ENCODE results near the gene ACSF3. TPM values are rescaled to one million over a fixed set of nuclear protein-coding genes. Genes with fewer than 3 reads are reported as not detected.
A peak's percentile ranks its signal among the peaks of the same experiment; 100 is the strongest.

The ACSF3 gene
- polyA plus RNA-seq (ENCODE audit: insufficient read length in 10 of 10): 10 to 100 TPM; 12.9 to 23.8 (median 14.8) TPM
- long read RNA-seq, donor 1, full-length matches to known transcripts: 3 of 3 reads
- long read RNA-seq, donor 1, partial matches to known transcripts: 0 of 3 reads
- long read RNA-seq, donor 1, other reads (novel, unspliced or antisense): 0 of 3 reads
- long read RNA-seq, donor 2, full-length matches to known transcripts: 9 of 9 reads
- long read RNA-seq, donor 2, partial matches to known transcripts: 0 of 9 reads
- long read RNA-seq, donor 2, other reads (novel, unspliced or antisense): 0 of 9 reads
- long read RNA-seq, donor 3, full-length matches to known transcripts: 1 of 1 reads
- long read RNA-seq, donor 3, partial matches to known transcripts: 0 of 1 reads
- long read RNA-seq, donor 3, other reads (novel, unspliced or antisense): 0 of 1 reads
- long read RNA-seq, donor 4, full-length matches to known transcripts: 3 of 3 reads
- long read RNA-seq, donor 4, partial matches to known transcripts: 0 of 3 reads
- long read RNA-seq, donor 4, other reads (novel, unspliced or antisense): 0 of 3 reads
- long read RNA-seq, donor 5, full-length matches to known transcripts: 10 of 10 reads
- long read RNA-seq, donor 5, partial matches to known transcripts: 0 of 10 reads
- long read RNA-seq, donor 5, other reads (novel, unspliced or antisense): 0 of 10 reads
- long read RNA-seq, donor 6, full-length matches to known transcripts: 1 of 1 reads
- long read RNA-seq, donor 6, partial matches to known transcripts: 0 of 1 reads
- long read RNA-seq, donor 6, other reads (novel, unspliced or antisense): 0 of 1 reads
- long read RNA-seq, donor 7, full-length matches to known transcripts: 11 of 11 reads
- long read RNA-seq, donor 7, partial matches to known transcripts: 0 of 11 reads
- long read RNA-seq, donor 7, other reads (novel, unspliced or antisense): 0 of 11 reads
- long read RNA-seq, donor 8, full-length matches to known transcripts: 1 of 1 reads
- long read RNA-seq, donor 8, partial matches to known transcripts: 0 of 1 reads
- long read RNA-seq, donor 8, other reads (novel, unspliced or antisense): 0 of 1 reads
- long read RNA-seq, donor 9, full-length matches to known transcripts: 1 of 1 reads
- long read RNA-seq, donor 9, partial matches to known transcripts: 0 of 1 reads
- long read RNA-seq, donor 9, other reads (novel, unspliced or antisense): 0 of 1 reads

- peak; percentile 38 to 74 (median 72) for DNase-seq
Observed at GRCh38 chr16:89093602-89094251, at the start of gene ACSF3. Gene ACSF3, plus strand, starts transcription at chr16:89093852. Its CDS starts 6,830 bp downstream, at chr16:89100682.

GRCh38 chr16:89044418-89045180 is 49.1 kb upstream of the ACSF3 start:
- DNase-seq: no peak

GRCh38 chr16:89045181-89045815 is 48.4 kb upstream of the ACSF3 start:
- no peak for DNase-seq

- DNase-seq: no peak
Observed at GRCh38 chr16:89045881-89046280, 47.8 kb upstream of the ACSF3 start.

- DNase-seq: no peak
Observed at GRCh38 chr16:89046491-89046890, 47.2 kb upstream of the ACSF3 start.

- no peak for DNase-seq
Observed at GRCh38 chr16:89047331-89048089, 46.1 kb upstream of the ACSF3 start.

- DNase-seq: no peak
Observed at GRCh38 chr16:89048090-89048725, 45.4 kb upstream of the ACSF3 start.

- DNase-seq: no peak
Observed at GRCh38 chr16:89048871-89049422, 44.7 kb upstream of the ACSF3 start.

- DNase-seq: peak in 2 of 3 donors; percentile 46 to 82
Observed at GRCh38 chr16:89049484-89050118, 44.1 kb upstream of the ACSF3 start.

- no peak for DNase-seq
Observed at GRCh38 chr16:89050119-89050867, 43.4 kb upstream of the ACSF3 start.

GRCh38 chr16:89050868-89051311 is 42.8 kb upstream of the ACSF3 start:
- DNase-seq: no peak

GRCh38 chr16:89051521-89052166 is 42.0 kb upstream of the ACSF3 start:
- DNase-seq: no peak

GRCh38 chr16:89052191-89052889 is 41.3 kb upstream of the ACSF3 start:
- DNase-seq: no peak

GRCh38 chr16:89052890-89053724 is 40.5 kb upstream of the ACSF3 start:
- no peak for DNase-seq

- DNase-seq: no peak
Observed at GRCh38 chr16:89053725-89054029, 40.0 kb upstream of the ACSF3 start.

Measured in muscle of back (tissue), 13 donors.